Activated naive CD4-positive, alpha-beta T cell treated with anti-CD3 and anti-CD28 coated beads, Interleukin-2, amount 50 U/mL, for 24 hours (primary cell): ENCODE results near the gene PI4KB.
"Not testable (repeated sequence)": the region's sequence is repeated elsewhere in the genome, so short reads cannot be mapped to it uniquely, and the experiment has no call there.

Experiments
- H3K27ac Mint-ChIP-seq: one replicate; pipeline ENCODE4 v1.8.0; 2021; ENCODE audit warnings: mild to moderate bottlenecking, mixed read lengths
- H3K27me3 Mint-ChIP-seq: one replicate; pipeline ENCODE4 v1.8.0; 2021; ENCODE audit warnings: mixed read lengths
- H3K36me3 Mint-ChIP-seq: one replicate; pipeline ENCODE4 v1.8.0; 2021; ENCODE audit warnings: mixed read lengths
- H3K4me1 Mint-ChIP-seq: one replicate; pipeline ENCODE4 v1.8.0; 2021; ENCODE audit warnings: mixed read lengths
- H3K4me3 Mint-ChIP-seq: one replicate; pipeline ENCODE4 v1.8.0; 2021; ENCODE audit warnings: mild to moderate bottlenecking, mixed read lengths
- H3K9me3 Mint-ChIP-seq: one replicate; pipeline ENCODE4 v1.8.0; 2021; ENCODE audit warnings: mixed read lengths

Gene PI4KB

GRCh38 chr1:151277249-151277648 lies 50.0 kb downstream of the PI4KB start:
- peak overlapping the region; percentile 9 for H3K4me3 Mint-ChIP-seq
- H3K9me3 Mint-ChIP-seq, result no peaks in the 10 kb centered on the region
- H3K27ac Mint-ChIP-seq, result peak overlapping the region; percentile 65
- H3K27me3 Mint-ChIP-seq, result no peaks in the 10 kb centered on the region
- peaks cover 21% of the 10 kb centered on the region for H3K4me1 Mint-ChIP-seq
- no peaks in the 10 kb centered on the region for H3K36me3 Mint-ChIP-seq

- not testable (repeated sequence) for H3K27me3 Mint-ChIP-seq, H3K27ac Mint-ChIP-seq, H3K9me3 Mint-ChIP-seq, H3K4me3 Mint-ChIP-seq, H3K36me3 Mint-ChIP-seq
- peaks cover 21% of the 10 kb centered on the region for H3K4me1 Mint-ChIP-seq
Measured at GRCh38 chr1:151275341-151275740, 51.9 kb downstream of the PI4KB start.

GRCh38 chr1:151273924-151274466 lies 53.2 kb downstream of the PI4KB start:
- Mint-ChIP-seq H3K27ac (no peak overlapping the region), H3K36me3 (peaks cover 2% of the 10 kb centered on the region), H3K4me1 (peaks cover 19% of the 10 kb centered on the region), H3K9me3 (no peaks in the 10 kb centered on the region), H3K27me3 (no peaks in the 10 kb centered on the region), H3K4me3 (no peak overlapping the region)

GRCh38 chr1:151267760-151268159 lies 59.5 kb downstream of the PI4KB start:
- no peaks in the 10 kb centered on the region for H3K4me1 Mint-ChIP-seq
- no peaks in the 10 kb centered on the region for H3K27me3 Mint-ChIP-seq
- no peak overlapping the region for H3K4me3 Mint-ChIP-seq
- H3K9me3 Mint-ChIP-seq, result no peaks in the 10 kb centered on the region
- H3K27ac Mint-ChIP-seq, result peak overlapping the region; percentile 77
- H3K36me3 Mint-ChIP-seq, result peaks cover 10% of the 10 kb centered on the region

- Mint-ChIP-seq H3K27ac (no peak overlapping the region), H3K9me3 (no peaks in the 10 kb centered on the region), H3K27me3 (no peaks in the 10 kb centered on the region), H3K4me3 (no peak overlapping the region), H3K36me3 (peaks cover 10% of the 10 kb centered on the region), H3K4me1 (no peaks in the 10 kb centered on the region)
Measured at GRCh38 chr1:151266821-151267220, 60.4 kb downstream of the PI4KB start.

GRCh38 chr1:151266315-151266714 lies 60.9 kb downstream of the PI4KB start:
- no peak overlapping the region for H3K4me3 Mint-ChIP-seq
- H3K9me3 Mint-ChIP-seq, result no peaks in the 10 kb centered on the region
- no peaks in the 10 kb centered on the region for H3K4me1 Mint-ChIP-seq
- H3K27ac Mint-ChIP-seq, result no peak overlapping the region
- peaks cover 10% of the 10 kb centered on the region for H3K36me3 Mint-ChIP-seq
- no peaks in the 10 kb centered on the region for H3K27me3 Mint-ChIP-seq

GRCh38 chr1:151265446-151266236 lies 61.6 kb downstream of the PI4KB start:
- H3K27me3 Mint-ChIP-seq, result no peaks in the 10 kb centered on the region
- peak overlapping the region; percentile 38 for H3K27ac Mint-ChIP-seq
- H3K36me3 Mint-ChIP-seq, result peaks cover 10% of the 10 kb centered on the region
- no peak overlapping the region for H3K4me3 Mint-ChIP-seq
- no peaks in the 10 kb centered on the region for H3K4me1 Mint-ChIP-seq
- H3K9me3 Mint-ChIP-seq, result no peaks in the 10 kb centered on the region

GRCh38 chr1:151259351-151259750 lies 67.9 kb downstream of the PI4KB start:
- Mint-ChIP-seq H3K27ac (no peak overlapping the region), H3K27me3 (no peaks in the 10 kb centered on the region), H3K4me3 (no peak overlapping the region), H3K9me3 (no peaks in the 10 kb centered on the region), H3K36me3 (no peaks in the 10 kb centered on the region), H3K4me1 (peaks cover 29% of the 10 kb centered on the region)

GRCh38 chr1:151255381-151255780 lies 71.8 kb downstream of the PI4KB start:
- H3K27me3 Mint-ChIP-seq, result no peaks in the 10 kb centered on the region
- peak overlapping the region; percentile 90 for H3K4me3 Mint-ChIP-seq
- peak overlapping the region; percentile 93 for H3K27ac Mint-ChIP-seq
- H3K36me3 Mint-ChIP-seq, result no peaks in the 10 kb centered on the region
- H3K4me1 Mint-ChIP-seq, result peaks cover 29% of the 10 kb centered on the region
- no peaks in the 10 kb centered on the region for H3K9me3 Mint-ChIP-seq

- peak within 1 kb of the TSS; percentile 90 for H3K4me3 Mint-ChIP-seq
- H3K9me3 Mint-ChIP-seq, result no peaks in the 10 kb centered on the region
- H3K36me3 Mint-ChIP-seq, result no peaks in the 10 kb centered on the region
- peak within 1 kb of the TSS; percentile 95 for H3K27ac Mint-ChIP-seq
- no peaks in the 10 kb centered on the region for H3K27me3 Mint-ChIP-seq
- H3K4me1 Mint-ChIP-seq, result peaks cover 29% of the 10 kb centered on the region
Measured at GRCh38 chr1:151254217-151255213, 72.7 kb downstream of the PI4KB start, which contains the start of gene PSMD4. TSS of gene PSMD4 (plus strand) at chr1:151254734. CDS start at chr1:151254783, 49 bp downstream.

GRCh38 chr1:151251656-151252470 lies 75.4 kb downstream of the PI4KB start:
- Mint-ChIP-seq H3K4me1 (peaks cover 12% of the 10 kb centered on the region), H3K4me3 (peak overlapping the region; percentile 33), H3K36me3 (peaks cover 7% of the 10 kb centered on the region), H3K27me3 (no peaks in the 10 kb centered on the region), H3K27ac (no peak overlapping the region), H3K9me3 (no peaks in the 10 kb centered on the region)

- Mint-ChIP-seq H3K4me1 (no peaks in the 10 kb centered on the region), H3K36me3 (peaks cover 15% of the 10 kb centered on the region), H3K27me3 (no peaks in the 10 kb centered on the region), H3K9me3 (no peaks in the 10 kb centered on the region), H3K4me3 (no peak overlapping the region), H3K27ac (no peak overlapping the region)
Measured at GRCh38 chr1:151246786-151247185, 80.4 kb downstream of the PI4KB start.

- Mint-ChIP-seq H3K9me3 (no peaks in the 10 kb centered on the region), H3K36me3 (peaks cover 17% of the 10 kb centered on the region), H3K4me3 (no peak overlapping the region), H3K27ac (no peak overlapping the region), H3K27me3 (no peaks in the 10 kb centered on the region), H3K4me1 (no peaks in the 10 kb centered on the region)
Measured at GRCh38 chr1:151243683-151244216, 83.5 kb downstream of the PI4KB start.

- H3K9me3 Mint-ChIP-seq, result no peaks in the 10 kb centered on the region
- no peak overlapping the region for H3K4me3 Mint-ChIP-seq
- H3K27me3 Mint-ChIP-seq, result no peaks in the 10 kb centered on the region
- H3K27ac Mint-ChIP-seq, result no peak overlapping the region
- H3K36me3 Mint-ChIP-seq, result peaks cover 14% of the 10 kb centered on the region
- H3K4me1 Mint-ChIP-seq, result no peaks in the 10 kb centered on the region
Measured at GRCh38 chr1:151242442-151242841, 84.8 kb downstream of the PI4KB start.
